SK-N-SH (cell line): ENCODE data around the gene ADAM33.

ENCODE experiments used
- CHD2 ChIP-seq: fragments of 150-350 bp; IDR thresholded peaks from 2 replicates; pipeline ENCODE4 v1.6.1; 2018; ENCODE audit warnings: low read length; ENCODE audit not compliant: partially characterized antibody
- CTCF ChIP-seq: fragments of 200-600 bp; sonication (generic); IDR thresholded peaks from 2 replicates; pipeline ENCODE4 v1.6.1; 2017; ENCODE audit warnings: antibody characterized with exemption, mild to moderate bottlenecking, moderate library complexity
- EP300 ChIP-seq, 2 experiments: IDR thresholded peaks; 2 replicates each; pipeline versions ENCODE4 v1.4.0 to v1.6.1; 2012; ENCODE audit warnings: borderline replicate concordance in 1 of 2, low read depth in 1 of 2, low read length in 1 of 2
- FOSL2 ChIP-seq: IDR thresholded peaks from 2 replicates; pipeline ENCODE4 v1.4.0; 2012; ENCODE audit warnings: low read depth, mild to moderate bottlenecking, moderate library complexity, borderline replicate concordance
- JUND ChIP-seq: IDR thresholded peaks from 2 replicates; pipeline ENCODE4 v1.4.0; 2012
- POLR2AphosphoS5 ChIP-seq: IDR thresholded peaks from 2 replicates; pipeline ENCODE4 v1.6.1; 2012; ENCODE audit warnings: low read depth, low read length
- RCOR1 ChIP-seq: fragments of 150-350 bp; IDR thresholded peaks from 2 replicates; pipeline ENCODE4 v1.6.1; 2017; ENCODE audit warnings: antibody characterized with exemption, low read length
- SIN3A ChIP-seq: IDR thresholded peaks from 2 replicates; pipeline ENCODE4 v1.6.1; 2012; ENCODE audit warnings: low read depth, mild to moderate bottlenecking, low read length, moderate library complexity, borderline replicate concordance
- TCF12 ChIP-seq: IDR thresholded peaks from 2 replicates; pipeline ENCODE4 v1.4.0; 2012

GRCh38 chr20:3678198-3678597 lies 3.6 kb downstream of the ADAM33 start:
- TF ChIP-seq CTCF (no peak), SIN3A (no peak), FOSL2 (no peak), EP300 (IDR thresholded peaks at IDR 0.05; ENCODE audit: borderline replicate concordance in 1 of 2, low read depth in 1 of 2, low read length in 1 of 2) (no peak), TCF12 (no peak), POLR2AphosphoS5 (no peak), JUND (no peak), CHD2 (no peak), RCOR1 (no peak)
